BLaER1 treated with 17β-estradiol and CSF1 and Interleukin-3, amounts not matched to agents 10 nM and 100 nM (cell line): ENCODE measurements around the gene VAT1.
A peak's percentile ranks its signal among the peaks of the same experiment; 100 is the strongest.
"Not testable (repeated sequence)": the region's sequence is repeated elsewhere in the genome, so short reads cannot be mapped to it uniquely, and the experiment has no call there.

Source experiments
- H3K27ac ChIP-seq, 11 experiments: shearing (Covaris generic); formaldehyde crosslinking; 2 replicates each; pipeline ENCODE4 v1.8.1; 2022
- H3K27me3 ChIP-seq, 11 experiments: shearing (Covaris generic); formaldehyde crosslinking; 2 replicates each; pipeline ENCODE4 v1.8.1; 2022
- H3K36me3 ChIP-seq, 11 experiments: shearing (Covaris generic); formaldehyde crosslinking; 2 replicates each; pipeline ENCODE4 v1.8.1; 2022
- H3K4me1 ChIP-seq, 10 experiments: shearing (Covaris generic); formaldehyde crosslinking; 2 replicates each; pipeline ENCODE4 v1.8.1; 2022
- H3K4me2 ChIP-seq, 11 experiments: shearing (Covaris generic); formaldehyde crosslinking; 2 replicates each; pipeline ENCODE4 v1.8.1; 2022
- H3K4me3 ChIP-seq, 10 experiments: shearing (Covaris generic); formaldehyde crosslinking; 2 replicates each; pipeline ENCODE4 v1.8.1; 2022
- H3K9ac ChIP-seq, 11 experiments: shearing (Covaris generic); formaldehyde crosslinking; 2 replicates each; pipeline ENCODE4 v1.8.1; 2022
- H3K9me3 ChIP-seq, 11 experiments: shearing (Covaris generic); formaldehyde crosslinking; replicated peaks in 1 of 11; 2 replicates each; pipeline ENCODE4 v1.8.1; 2022
- H4K20me1 ChIP-seq, 11 experiments: shearing (Covaris generic); formaldehyde crosslinking; 2 replicates each; pipeline ENCODE4 v1.8.1; 2022
- Cebpa-rat ChIP-seq, 11 experiments: shearing (Covaris generic); IDR thresholded peaks; 2 replicates each; pipeline ENCODE4 v1.8.1; 2022

The VAT1 gene

DNA sequence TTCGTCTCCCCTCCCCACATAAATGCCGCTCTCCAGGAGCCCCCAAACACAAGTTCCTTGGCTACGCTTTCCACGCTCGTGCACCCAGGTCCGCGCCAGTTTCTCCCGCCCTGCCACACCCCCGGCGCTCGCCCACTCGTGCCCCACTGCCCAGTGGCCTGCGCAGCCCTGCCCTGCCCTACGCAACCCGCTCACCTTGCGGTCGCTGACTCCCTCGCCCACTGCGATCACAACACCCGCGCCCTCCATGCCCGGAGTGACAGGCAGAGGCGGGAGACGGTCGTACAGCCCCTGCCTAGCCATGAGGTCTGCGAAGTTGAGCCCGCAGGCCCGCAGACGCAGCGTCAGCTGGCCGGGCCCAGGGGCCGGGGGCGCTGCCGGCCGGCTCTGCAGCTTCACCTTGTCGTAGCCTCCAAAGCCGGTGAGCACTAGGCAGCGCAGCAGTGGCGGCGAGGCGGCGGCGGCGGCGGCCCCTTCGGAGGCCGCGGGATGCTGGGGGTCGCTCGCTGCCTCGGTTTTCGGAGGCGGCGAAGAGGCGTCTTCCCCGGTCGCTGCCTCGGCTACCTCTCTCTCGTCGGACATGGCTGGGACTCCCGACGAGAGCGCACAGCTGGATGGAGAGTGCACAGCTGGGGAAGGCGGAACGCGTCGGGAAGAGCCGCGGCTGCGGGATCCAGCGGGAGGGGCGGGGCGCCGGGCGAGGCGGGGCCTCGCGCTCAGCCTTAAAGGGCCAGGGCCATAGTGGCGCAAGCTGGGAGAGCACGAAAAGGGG is at the start of gene VAT1:
Gene VAT1 (minus strand): TSS at position 645 of the 772 bp plus-strand sequence. CDS start 63 bp downstream, at position 582.
- peak within 1 kb of the TSS; percentile 65 to 86 (median 72) for H3K27ac ChIP-seq

DNA sequence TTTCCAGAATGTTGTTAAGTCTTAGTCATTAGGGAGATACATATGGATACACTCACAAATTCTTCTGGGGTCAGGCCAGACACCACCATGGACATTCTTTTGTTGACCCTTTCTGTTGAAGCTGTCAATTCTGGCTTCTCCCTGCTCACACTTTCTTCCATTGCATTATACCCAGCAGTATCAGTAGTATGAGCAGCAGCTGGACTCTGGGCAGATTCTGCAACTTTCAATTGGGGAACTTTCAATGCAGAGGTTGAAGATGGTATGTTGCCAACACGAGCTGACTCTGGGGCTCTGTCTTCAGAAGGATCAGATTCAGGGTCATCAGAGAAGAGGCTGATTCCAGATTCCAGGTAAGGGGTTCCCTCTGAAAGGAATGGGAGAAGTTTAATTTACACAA is 48.7 kb upstream of the VAT1 start:
- Histone ChIP-seq H3K27ac (no peak overlapping the region), H3K4me1 (no peaks in the 10 kb centered on the region), H4K20me1 (no peaks in the 10 kb centered on the region; a peak in 2 of 22 replicates), H3K9me3 (no peaks in the 10 kb centered on the region), H3K4me2 (no peak overlapping the region), H3K4me3 (no peak overlapping the region), H3K9ac (no peak overlapping the region), H3K27me3 (no peaks in the 10 kb centered on the region), H3K36me3 (peaks cover 4 to 100% (median 90%) of the 10 kb centered on the region in 11 experiments; a peak in 20 of 22 replicates)
- no peak for TF ChIP-seq Cebpa-rat (IDR thresholded peaks at IDR 0.05)

More for the DNA sequence above, at the start of gene VAT1:
- Histone ChIP-seq H3K27me3 (peaks cover 0 to 20% (median 5%) of the 10 kb centered on the region in 11 experiments; a peak in 9 of 22 replicates), H3K9me3 (no peaks in the 10 kb centered on the region), H3K4me2 (peak within 1 kb of the TSS; percentile 92 to 100 (median 99)), H3K36me3 (peaks cover 0 to 35% (median 8%) of the 10 kb centered on the region in 11 experiments; a peak in 12 of 22 replicates), H3K9ac (peak within 1 kb of the TSS; percentile 77 to 91 (median 84)), H3K4me1 (peaks cover 44 to 79% (median 65%) of the 10 kb centered on the region in 10 experiments), H4K20me1 (peaks cover 0 to 36% (median 4%) of the 10 kb centered on the region in 11 experiments; a peak in 9 of 22 replicates), H3K4me3 (peak within 1 kb of the TSS; percentile 78 to 100 (median 92))
- TF ChIP-seq Cebpa-rat (IDR thresholded peaks at IDR 0.05): no peak

DNA sequence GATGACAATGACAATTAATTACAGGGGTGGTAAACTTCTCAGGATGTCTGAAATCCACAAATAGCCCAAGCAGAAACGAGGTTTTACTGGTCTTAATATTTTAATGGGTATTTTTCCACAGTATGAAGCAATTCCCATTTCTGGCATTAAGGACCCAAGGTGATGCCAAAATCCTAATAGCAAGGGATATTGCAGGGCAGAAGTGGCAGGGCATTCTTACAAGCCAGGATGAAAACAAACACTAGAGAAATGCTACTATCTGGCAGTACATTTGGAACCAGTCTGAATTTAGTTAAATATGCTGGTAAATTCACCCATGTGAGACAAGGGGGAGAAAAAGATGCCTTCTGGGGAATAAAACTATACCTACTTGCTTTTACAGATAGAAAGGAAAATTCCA is 48.1 kb upstream of the VAT1 start:
- TF ChIP-seq Cebpa-rat (IDR thresholded peaks at IDR 0.05): no peak
- Histone ChIP-seq H3K4me2 (no peak overlapping the region), H3K9me3 (no peaks in the 10 kb centered on the region), H3K4me1 (no peaks in the 10 kb centered on the region), H3K27me3 (no peaks in the 10 kb centered on the region), H3K4me3 (no peak overlapping the region), H3K9ac (no peak overlapping the region), H3K27ac (no peak overlapping the region), H4K20me1 (no peaks in the 10 kb centered on the region; a peak in 2 of 22 replicates), H3K36me3 (peaks cover 4 to 100% (median 90%) of the 10 kb centered on the region in 11 experiments; a peak in 20 of 22 replicates)

DNA sequence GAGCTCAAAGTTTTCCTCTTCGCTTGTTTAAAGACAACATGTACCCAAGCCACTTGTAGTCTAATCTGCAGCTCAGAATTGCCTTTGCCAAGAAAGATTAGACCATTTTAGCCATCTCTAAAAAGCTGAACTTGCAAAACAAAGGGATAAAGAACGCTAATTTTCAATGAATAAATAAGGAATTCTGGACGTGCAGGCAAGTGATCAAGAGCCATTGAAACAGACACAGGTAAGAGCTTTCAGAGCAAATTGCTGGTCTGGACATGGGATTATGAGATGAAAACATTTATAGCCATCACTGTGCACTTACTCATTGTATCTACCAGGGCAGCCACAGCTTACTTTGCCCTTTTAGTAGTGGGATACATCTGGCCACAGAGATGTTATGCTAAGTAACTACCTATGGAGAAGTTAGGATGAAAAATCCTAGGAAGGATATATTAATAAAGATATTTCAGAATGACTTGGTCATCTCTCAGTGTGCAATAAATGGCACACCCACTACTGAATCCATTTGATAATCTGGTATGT is 47.2 kb upstream of the VAT1 start:
- no peak overlapping the region for H3K27ac ChIP-seq
- no peaks in the 10 kb centered on the region for H3K9me3 ChIP-seq
- TF ChIP-seq Cebpa-rat (IDR thresholded peaks at IDR 0.05): no peak
- no peaks in the 10 kb centered on the region; a peak in 2 of 22 replicates for H4K20me1 ChIP-seq
- no peaks in the 10 kb centered on the region for H3K4me1 ChIP-seq
- peaks cover 4 to 100% (median 90%) of the 10 kb centered on the region in 11 experiments; a peak in 20 of 22 replicates for H3K36me3 ChIP-seq
- no peak overlapping the region for H3K4me3 ChIP-seq
- no peaks in the 10 kb centered on the region for H3K27me3 ChIP-seq
- no peak overlapping the region for H3K4me2 ChIP-seq
- H3K9ac ChIP-seq: no peak overlapping the region

DNA sequence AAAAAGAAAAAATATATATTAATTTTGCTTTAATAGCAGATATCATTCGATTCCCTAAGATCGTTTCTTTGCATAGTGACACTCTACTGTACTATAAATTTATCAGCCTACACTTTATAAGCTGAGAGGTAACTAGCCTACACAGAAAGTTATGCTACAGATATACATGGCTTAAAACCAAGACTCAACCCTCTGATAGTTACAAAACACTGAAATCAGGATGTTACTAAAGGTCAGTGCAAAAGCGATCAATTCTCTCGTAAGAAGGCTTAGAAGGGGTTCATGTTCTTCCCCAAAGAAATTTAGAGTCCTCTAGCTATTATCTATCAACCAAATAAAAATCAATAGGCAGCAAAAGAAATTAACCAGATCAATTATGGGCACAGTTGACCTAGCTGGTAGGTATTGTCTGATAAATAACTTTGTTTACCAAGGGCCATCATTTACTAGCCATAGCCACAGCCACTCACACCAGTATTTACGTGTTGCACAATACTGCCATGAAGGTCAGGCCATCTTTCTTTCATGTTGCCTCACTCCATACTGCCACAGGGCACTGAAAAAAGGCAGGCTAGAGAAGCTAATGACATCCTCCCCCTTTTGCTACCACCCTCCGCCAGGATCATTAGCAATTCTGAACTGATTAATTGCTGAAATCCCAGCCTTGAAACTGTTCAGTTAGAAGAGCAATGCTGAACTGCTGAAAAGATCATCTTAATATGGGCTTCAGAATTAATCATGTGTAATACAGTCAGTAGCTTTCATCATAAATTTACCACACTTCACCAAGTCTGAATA is 46.6 kb upstream of the VAT1 start:
- peak in 4 of 11 experiments; percentile 26 to 71 (median 42); a peak in 3 of 22 replicates for TF ChIP-seq Cebpa-rat (IDR thresholded peaks at IDR 0.05)
- H3K9me3 ChIP-seq: no peaks in the 10 kb centered on the region
- no peak overlapping the region for H3K4me3 ChIP-seq
- H3K4me2 ChIP-seq: no peak overlapping the region
- no peaks in the 10 kb centered on the region for H3K27me3 ChIP-seq
- no peaks in the 10 kb centered on the region; a peak in 1 of 22 replicates for H4K20me1 ChIP-seq
- H3K36me3 ChIP-seq: peaks cover 4 to 100% (median 90%) of the 10 kb centered on the region in 11 experiments; a peak in 20 of 22 replicates
- no peaks in the 10 kb centered on the region for H3K4me1 ChIP-seq
- no peak overlapping the region for H3K27ac ChIP-seq
- H3K9ac ChIP-seq: no peak overlapping the region

DNA sequence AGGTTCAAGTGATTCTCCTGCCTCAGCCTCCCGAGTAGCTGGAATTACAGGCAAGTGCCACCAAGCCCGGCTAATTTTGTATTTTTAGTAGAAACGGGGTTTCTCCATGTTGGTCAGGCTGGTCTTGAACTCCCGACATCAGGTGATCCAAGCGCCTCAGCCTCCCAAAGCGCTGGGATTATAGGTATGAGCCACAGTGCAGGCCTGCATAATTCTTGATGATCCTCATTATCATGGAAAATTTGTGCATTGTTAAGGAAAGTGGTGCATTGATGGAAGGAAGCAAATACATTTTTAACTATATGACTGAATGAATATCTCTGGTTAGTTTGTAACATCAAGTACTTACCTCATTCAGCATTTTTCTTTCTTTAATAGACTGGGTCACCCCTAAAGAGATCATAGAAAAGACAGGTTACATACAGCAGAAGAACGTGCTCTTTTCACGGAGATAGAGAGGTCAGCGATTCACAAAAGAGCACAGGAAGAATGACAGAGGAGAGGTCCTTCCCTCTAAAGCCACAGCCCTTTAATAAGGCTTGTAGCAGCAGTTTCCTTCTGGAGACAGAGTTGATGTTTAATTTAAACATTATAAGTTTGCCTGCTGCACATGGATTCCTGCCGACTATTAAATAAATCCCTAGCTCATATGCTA is 40.9 kb upstream of the VAT1 start:
- Histone ChIP-seq H3K9ac (0 out of 22 replicates have a peak overlapping the region, but pooled peaks of 1 of the 11 experiments have one; percentile 4), H3K27ac (no peak overlapping the region), H3K9me3 (no peaks in the 10 kb centered on the region), H3K4me1 (no peaks in the 10 kb centered on the region), H3K4me3 (no peak overlapping the region), H3K27me3 (no peaks in the 10 kb centered on the region), H3K36me3 (peaks cover 0 to 100% (median 88%) of the 10 kb centered on the region in 11 experiments; a peak in 20 of 22 replicates), H3K4me2 (no peak overlapping the region), H4K20me1 (no peaks in the 10 kb centered on the region; a peak in 1 of 22 replicates)
- no peak for TF ChIP-seq Cebpa-rat (IDR thresholded peaks at IDR 0.05)

DNA sequence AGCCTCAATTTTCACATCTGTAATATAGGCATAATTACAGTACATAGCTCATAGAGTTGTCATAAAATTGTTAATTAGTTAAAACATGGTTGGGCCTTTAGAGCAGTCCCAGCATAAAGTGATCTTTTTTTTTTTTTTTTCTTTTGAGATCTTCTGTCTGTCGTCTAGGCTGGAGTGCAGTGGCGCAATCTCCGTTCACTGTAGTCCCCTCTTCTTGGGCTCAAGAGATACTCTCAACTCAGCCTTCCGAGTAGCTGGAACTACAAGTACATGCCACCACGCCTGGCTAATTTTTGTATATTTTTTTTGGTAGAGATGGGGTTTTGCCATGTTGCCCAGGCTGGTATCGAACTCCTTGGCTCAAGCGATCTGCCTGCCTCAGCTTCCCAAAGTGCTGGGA is 33.9 kb upstream of the VAT1 start:
- Histone ChIP-seq H3K9me3 (no peaks in the 10 kb centered on the region), H3K4me3 (no peak overlapping the region), H3K27ac (no peak overlapping the region), H3K9ac (no peak overlapping the region), H3K4me2 (no peak overlapping the region), H4K20me1 (no peaks in the 10 kb centered on the region; a peak in 1 of 22 replicates), H3K36me3 (peaks cover 22 to 100% (median 98%) of the 10 kb centered on the region in 11 experiments), H3K4me1 (no peaks in the 10 kb centered on the region), H3K27me3 (no peaks in the 10 kb centered on the region)
- no peak for TF ChIP-seq Cebpa-rat (IDR thresholded peaks at IDR 0.05)

DNA sequence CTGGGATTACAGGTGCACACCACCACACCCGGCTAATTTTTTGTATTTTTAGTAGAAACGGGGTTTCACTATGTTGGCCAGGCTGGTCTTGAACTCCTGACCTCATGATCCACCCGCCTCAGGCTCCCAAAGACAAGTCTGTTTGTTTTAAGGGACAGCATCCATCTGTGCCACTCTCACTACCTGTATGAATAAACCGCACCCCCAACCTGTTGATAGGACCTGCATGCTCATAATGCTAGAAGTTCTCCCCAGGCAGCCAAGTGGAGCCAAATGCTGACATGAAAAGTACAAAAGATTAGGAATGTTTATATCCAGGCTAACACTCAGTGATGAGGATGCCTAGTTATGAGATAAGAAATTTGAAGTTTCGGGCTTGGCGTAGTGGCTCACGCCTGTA is 30.8 kb upstream of the VAT1 start:
- not testable (repeated sequence) for H3K27me3 ChIP-seq, H3K4me1 ChIP-seq, H3K4me2 ChIP-seq, H3K4me3 ChIP-seq, H3K27ac ChIP-seq, H3K9ac ChIP-seq, H4K20me1 ChIP-seq, H3K9me3 ChIP-seq
- peaks cover 36 to 100% (median 99%) of the 10 kb centered on the region in 11 experiments for H3K36me3 ChIP-seq
